HepG2 (cell line): ENCODE measurements around the gene INTS2. TPM values are rescaled to one million over a fixed set of nuclear protein-coding genes. Genes with fewer than 3 reads are reported as not detected.

Experiments
- ATAC-seq: fragments of 200-7000 bp; cut with Tn5 transposase; 3 replicates; pipeline ENCODE4 v1.9.1; 2020; ENCODE audit warnings: mild to moderate bottlenecking, moderate library complexity
- BruUV-seq: library from RNA; stranded (reverse); fragments of 400-500 nt; replicated peaks from 2 replicates; lab custom pipeline; 2021; lab: Mats Ljungman, UMichigan
- CTCF ChIA-PET: fragments of 300-600 bp; formaldehyde crosslinking; extraction: SDS; loops from one replicate; lab custom pipeline; 2021; ENCODE audit warnings: low total read pairs, inconsistent platforms, low intra/inter-chr PET ratio; lab: Yijun Ruan, JAX
- POLR2A ChIA-PET: fragments of 350-600 bp; sonication (Branson Sonifier 250); formaldehyde crosslinking; loops from one replicate; lab custom pipeline; 2020; ENCODE audit warnings: antibody characterized with exemption, inconsistent platforms; lab: Yijun Ruan, JAX
- DNase-seq: peaks from one replicate; pipeline ENCODE4 v3.0.0-alpha.2; 2015; ENCODE audit warnings: low spot score
- FAIRE-seq: peaks from 3 replicates; lab custom pipeline; 2011; peaks lifted over from hg19 to GRCh38; lab: Jason Lieb, UNC
- H2AFZ ChIP-seq: one replicate; pipeline ENCODE4 v1.6.1; 2011; ENCODE audit warnings: low read length, inconsistent platforms
- H3K27ac ChIP-seq: fragments of 300-600 bp; 3 replicates; pipeline ENCODE4 v1.8.0; 2011; ENCODE audit warnings: mixed run types, mild to moderate bottlenecking, mixed read lengths, low read length, inconsistent platforms; ENCODE audit not compliant: insufficient read depth; ENCODE audit errors: extremely low read length
- H3K27me3 ChIP-seq, 2 experiments: fragments of 200-600 bp in 1 of 2; 2 replicates in 1 of 2; 3 replicates in 1 of 2; pipeline versions ENCODE4 v1.6.0 to v1.8.0; 2011; ENCODE audit warnings: low read length in 2 of 2, mild to moderate bottlenecking in 2 of 2, moderate library complexity in 2 of 2, inconsistent platforms in 1 of 2; ENCODE audit not compliant: insufficient read depth in 2 of 2, control insufficient read depth in 1 of 2
- H3K36me3 ChIP-seq, 2 experiments: fragments of 200-600 bp in 1 of 2; replicated peaks in 1 of 2; 2 replicates in 1 of 2; 3 replicates in 1 of 2; pipeline versions ENCODE4 v1.5.1 to v1.8.0; 2011; ENCODE audit warnings: low read length in 2 of 2, inconsistent platforms in 1 of 2; ENCODE audit not compliant: insufficient read depth in 2 of 2, control insufficient read depth in 1 of 2
- H3K4me1 ChIP-seq: 2 replicates; pipeline ENCODE4 v1.5.1; 2012; ENCODE audit warnings: low read length, inconsistent platforms; ENCODE audit not compliant: insufficient read depth
- H3K4me2 ChIP-seq: 2 replicates; pipeline ENCODE4 v1.6.0; 2011; ENCODE audit warnings: low read depth, low read length, inconsistent platforms
- H3K4me3 ChIP-seq, 3 experiments: fragments of 200-600 bp in 1 of 3; sonication (generic), shearing (Covaris generic) in 1 of 3; replicated peaks in 1 of 3; 2 replicates each; pipeline ENCODE4 v1.5.1; 2011 to 2016; ENCODE audit warnings: low read length in 3 of 3, inconsistent platforms in 2 of 3, low read depth in 2 of 3, mild to moderate bottlenecking in 2 of 3, control low read depth in 1 of 3, mixed read lengths in 1 of 3; ENCODE audit not compliant: insufficient read depth in 1 of 3
- H3K79me2 ChIP-seq: one replicate; pipeline ENCODE4 v1.6.1; 2011; ENCODE audit warnings: low read length, inconsistent platforms; ENCODE audit not compliant: insufficient read depth
- H3K9ac ChIP-seq: 2 replicates; pipeline ENCODE4 v1.6.0; 2011; ENCODE audit warnings: mild to moderate bottlenecking, low read depth, low read length, inconsistent platforms; ENCODE audit not compliant: insufficient read depth
- H3K9me3 ChIP-seq: 2 replicates; pipeline ENCODE4 v1.5.1; 2012; ENCODE audit warnings: mild to moderate bottlenecking, low read length
- H4K20me1 ChIP-seq: 2 replicates; pipeline ENCODE4 v1.6.0; 2011; ENCODE audit warnings: inconsistent platforms, mild to moderate bottlenecking, low read length, moderate library complexity; ENCODE audit not compliant: insufficient read depth
- AGO1 ChIP-seq: fragments of 200-400 bp; formaldehyde crosslinking; IDR thresholded peaks from 2 replicates; pipeline ENCODE4 v1.6.1; 2017; ENCODE audit warnings: mild to moderate bottlenecking, low read depth, low read length, moderate library complexity; ENCODE audit not compliant: poor library complexity, severe bottlenecking
- ATM ChIP-seq: fragments of 450-650 bp; IDR thresholded peaks from 2 replicates; pipeline ENCODE4 v1.7.1; 2017; ENCODE audit warnings: mild to moderate bottlenecking, borderline replicate concordance
- KDM2A ChIP-seq: sonication (generic); formaldehyde crosslinking; IDR thresholded peaks from 2 replicates; pipeline ENCODE4 v1.4.0; 2020; ENCODE audit warnings: low read depth, missing genetic modification reagents, borderline replicate concordance
- MAFK ChIP-seq, 2 experiments: IDR thresholded peaks in 1 of 2; conservative IDR thresholded peaks in 1 of 2; 2 replicates each; pipeline ENCODE4 v1.6.1; 2011; ENCODE audit warnings: improper control_type of control experiment in 2 of 2, low read length in 2 of 2
- MTF2 ChIP-seq: sonication (generic); formaldehyde crosslinking; IDR thresholded peaks from 2 replicates; pipeline ENCODE4 v1.5.0; 2020; ENCODE audit warnings: missing genetic modification reagents, borderline replicate concordance
- PAX8 ChIP-seq: sonication (generic); formaldehyde crosslinking; IDR thresholded peaks from 2 replicates; pipeline ENCODE4 v1.8.0; 2022; ENCODE audit warnings: mild to moderate bottlenecking, missing genetic modification reagents, borderline replicate concordance
- YEATS4 ChIP-seq: sonication (generic); formaldehyde crosslinking; IDR thresholded peaks from 2 replicates; pipeline ENCODE4 v1.4.0; 2020; ENCODE audit warnings: missing genetic modification reagents, borderline replicate concordance
- ZNF431 ChIP-seq: sonication (generic); formaldehyde crosslinking; IDR thresholded peaks from 2 replicates; pipeline ENCODE4 v1.9.0; 2022; ENCODE audit warnings: missing genetic modification reagents, low read depth, mild to moderate bottlenecking, borderline replicate concordance
- ZNF761 ChIP-seq: sonication (generic); formaldehyde crosslinking; conservative IDR thresholded peaks from 2 replicates; pipeline ENCODE4 v1.4.0; 2020; ENCODE audit warnings: mild to moderate bottlenecking, missing genetic modification reagents
- ZNF768 ChIP-seq: sonication (generic); formaldehyde crosslinking; IDR thresholded peaks from 2 replicates; pipeline ENCODE4 v1.4.0; 2020; ENCODE audit warnings: missing genetic modification reagents
- ZNF775 ChIP-seq: sonication (generic); formaldehyde crosslinking; IDR thresholded peaks from 2 replicates; pipeline ENCODE4 v1.4.0; 2020; ENCODE audit warnings: missing genetic modification reagents, mild to moderate bottlenecking, moderate library complexity, borderline replicate concordance
- ZNF780A ChIP-seq: sonication (generic); formaldehyde crosslinking; IDR thresholded peaks from 2 replicates; pipeline ENCODE4 v1.8.0; 2022; ENCODE audit warnings: mild to moderate bottlenecking, missing genetic modification reagents, moderate library complexity
- WGBS: methylation state at CpG from one replicate; pipeline ENCODE4 v1.1.6; 2017; ENCODE audit warnings: low lambda C conversion rate; 5-methylcytosine and 5-hydroxymethylcytosine counted together
- in situ Hi-C: cut with HindIII; loops from 2 replicates; pipeline ENCODE4 v1.10.0; 2017; ENCODE audit warnings: low pct_unique_long_range_greater_than_20kb; ENCODE audit not compliant: extremely low pct_ligation_motif_present
- intact Hi-C: fragments of 100-400 bp; cut with micrococcal nuclease; formaldehyde crosslinking; loops from one replicate; pipeline ENCODE4 v1.10.0; 2022; ENCODE audit not compliant: unreplicated experiment
- polyA plus RNA-seq, 8 experiments: library from polyadenylated mRNA; depleted of rRNA in 3 of 8; stranded (reverse) in 7 of 8; unstranded in 1 of 8; fragments of >200 nt; fragmentation: Illumina TruSeq in 4 of 8; extraction: Trizol in 4 of 8; gene quantifications; 2 replicates each; pipeline versions ENCODE4 v1.2.1 to v1.2.3, GENCODE V29; 2011 to 2016; ENCODE audit warnings: low read depth in 4 of 8, missing spikeins in 1 of 8, mixed read lengths in 1 of 8; ENCODE audit not compliant: insufficient read depth in 1 of 8
- total RNA-seq, 5 experiments: library from RNA; depleted of rRNA; stranded (reverse); fragments of >200 nt; fragmentation: Illumina TruSeq; extraction: Trizol; gene quantifications; 2 replicates each; pipeline ENCODE4 v1.2.3, GENCODE V29; 2016; ENCODE audit warnings: low read depth in 1 of 5

INTS2 gene
- total and polyA plus RNA-seq, 2 of the 13 experiments (the other 11 are each of a cell fraction or from before 2014, with no cell fraction given), result 20.5 to 30.2 TPM

DNA sequence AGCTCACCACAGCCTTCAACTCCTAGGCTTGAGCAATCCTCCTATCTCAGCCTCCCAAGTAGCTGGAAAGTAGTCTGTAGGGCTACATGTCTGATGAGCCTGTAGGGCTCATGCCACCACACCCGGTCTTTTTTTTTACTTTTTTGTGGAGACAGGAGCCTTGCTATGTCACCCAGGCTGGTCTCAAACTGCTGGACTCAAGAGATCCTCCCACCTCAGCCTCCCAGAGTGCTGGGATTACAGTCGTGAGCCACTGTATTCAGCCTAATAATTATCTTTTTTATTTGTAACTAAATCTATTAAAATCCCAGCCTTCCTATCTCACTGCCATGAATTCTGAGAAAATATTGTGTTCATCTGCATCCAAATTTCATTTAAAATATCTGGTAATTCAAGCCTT is 79.5 kb downstream of the INTS2 start:
- FAIRE-seq, result no peak
- no peaks in the 10 kb centered on the region for H4K20me1 ChIP-seq
- TF ChIP-seq KDM2A (CRISPR knock-in tag), result no peak
- TF ChIP-seq ZNF768, result no peak
- no peak for TF ChIP-seq ZNF775
- TF ChIP-seq YEATS4 (CRISPR knock-in tag), result no peak
- no peak for TF ChIP-seq AGO1
- TF ChIP-seq ZNF431 (CRISPR knock-in tag), result no peak
- TF ChIP-seq ATM, result no peak
- TF ChIP-seq ZNF761 (CRISPR knock-in tag), result no peak
- no peak for TF ChIP-seq MTF2
- no peak for TF ChIP-seq MAFK (conservative IDR thresholded peaks at IDR 0.05 in 1 of 2, IDR thresholded peaks at IDR 0.05 in 1 of 2; ENCODE audit: low read length in 2 of 2)
- no peak for TF ChIP-seq ZNF780A (CRISPR knock-in tag)
- TF ChIP-seq PAX8 (CRISPR knock-in tag), result no peak
- POLR2A ChIA-PET, result no interaction called here
- H3K4me3 ChIP-seq, result no peak overlapping the region
- ATAC-seq, result no peak
- BruUV-seq, result no TSS peak
- H3K79me2 ChIP-seq, result no peaks in the 10 kb centered on the region
- H2AFZ ChIP-seq, result no peak overlapping the region
- H3K4me2 ChIP-seq, result no peak overlapping the region
- H3K4me1 ChIP-seq, result no peaks in the 10 kb centered on the region
- no peaks in the 10 kb centered on the region for H3K27me3 ChIP-seq
- no peak overlapping the region for H3K9ac ChIP-seq
- DNase-seq, result no peak
- peaks cover 14 to 35% of the 10 kb centered on the region in 2 experiments for H3K36me3 ChIP-seq
- 53% methylated on average over 2 of the region's 2 CpGs for WGBS
- H3K9me3 ChIP-seq, result no peaks in the 10 kb centered on the region
- intact Hi-C loops, result no loop called here
- in situ Hi-C loops, result loop anchor here (25.0 kb wide), 1 partner anchor 836 kb away; no protein-coding TSS in a partner anchor
- no peak overlapping the region for H3K27ac ChIP-seq
- CTCF ChIA-PET, result no interaction called here
